A673 (cell line): ENCODE data around the gene GRIN2A.

Experiments
- CTCF ChIP-seq: fragments of 300-800, 200-600 bp; sonication (generic); conservative IDR thresholded peaks from 2 replicates; pipeline ENCODE4 v1.5.1; 2017; ENCODE audit warnings: low read depth, mild to moderate bottlenecking, antibody characterized with exemption, low read length, moderate library complexity, mixed read lengths
- EZH2 ChIP-seq: fragments of 200-600 bp; sonication (generic); IDR thresholded peaks from 2 replicates; pipeline ENCODE4 v1.6.1; 2017; ENCODE audit warnings: borderline replicate concordance, low read depth, mild to moderate bottlenecking, mixed read lengths, antibody characterized with exemption, low read length; ENCODE audit not compliant: poor library complexity, severe bottlenecking

GRCh38 chr16:10169031-10169430 lies 13.2 kb downstream of the GRIN2A start:
- TF ChIP-seq EZH2: no peak
- no peak for TF ChIP-seq CTCF
